ENCODE data around the gene MEIOSIN. TPM values are rescaled to one million over a fixed set of nuclear protein-coding genes. Genes with fewer than 3 reads are reported as not detected.

The MEIOSIN gene
- polyA plus RNA-seq, 3 donors, result not detected

- peak; percentile 70 for DNase-seq
Measured at GRCh38 chr19:45779231-45780145, 46.2 kb downstream of the MEIOSIN start.

GRCh38 chr19:45780146-45780447 lies 46.9 kb downstream of the MEIOSIN start:
- no peak for DNase-seq

- no peak for DNase-seq
Measured at GRCh38 chr19:45780448-45781213, 47.4 kb downstream of the MEIOSIN start.

- DNase-seq, result no peak
Measured at GRCh38 chr19:45781214-45782161, 48.2 kb downstream of the MEIOSIN start.

- no peak for DNase-seq
Measured at GRCh38 chr19:45782162-45782691, 49.0 kb downstream of the MEIOSIN start, which contains the start of gene DMPK. Gene DMPK, minus strand, starts transcription at chr19:45782490. Its CDS starts 138 bp downstream, at chr19:45782352.

- DNase-seq, result no peak
Measured at GRCh38 chr19:45782820-45783785, 49.9 kb downstream of the MEIOSIN start.

- DNase-seq, result no peak
Measured at GRCh38 chr19:45784096-45784495, 50.9 kb downstream of the MEIOSIN start.

- DNase-seq, result no peak
Measured at GRCh38 chr19:45785097-45785496, 51.9 kb downstream of the MEIOSIN start.

GRCh38 chr19:45785781-45786532 lies 52.7 kb downstream of the MEIOSIN start:
- no peak for DNase-seq

- DNase-seq, result no peak
Measured at GRCh38 chr19:45786533-45786894, 53.3 kb downstream of the MEIOSIN start.

- DNase-seq, result no peak
Measured at GRCh38 chr19:45789035-45789786, 56.0 kb downstream of the MEIOSIN start.

- no peak for DNase-seq
Measured at GRCh38 chr19:45790942-45791341, 57.7 kb downstream of the MEIOSIN start.

GRCh38 chr19:45791744-45792469 lies 58.7 kb downstream of the MEIOSIN start:
- no peak for DNase-seq

- peak; percentile 99 for DNase-seq
Measured at GRCh38 chr19:45792470-45793177, 59.4 kb downstream of the MEIOSIN start, which contains the start of gene DMWD. Gene DMWD, minus strand, starts transcription at chr19:45792845. Its CDS starts 89 bp downstream, at chr19:45792756.

GRCh38 chr19:45793178-45793564 lies 59.9 kb downstream of the MEIOSIN start:
- DNase-seq, result no peak

GRCh38 chr19:45793876-45794275 lies 60.6 kb downstream of the MEIOSIN start:
- DNase-seq, result no peak

- no peak for DNase-seq
Measured at GRCh38 chr19:45794627-45795026, 61.4 kb downstream of the MEIOSIN start.
